Mesothelial cell of epicardium (in vitro differentiated cells): ENCODE measurements around the gene WDR26. TPM values are rescaled to one million over a fixed set of nuclear protein-coding genes. Genes with fewer than 3 reads are reported as not detected.

ENCODE experiments used
- DNase-seq, 2 experiments: peaks; one replicate each; pipeline ENCODE4 v3.0.0; 2021; ENCODE audit warnings: low spot score in 2 of 2; ENCODE audit not compliant: unreplicated experiment in 2 of 2
- H3K27ac Mint-ChIP-seq: 2 replicates; pipeline ENCODE4 v1.8.0; 2021; ENCODE audit warnings: mixed read lengths
- H3K27me3 Mint-ChIP-seq: 2 replicates; pipeline ENCODE4 v1.8.0; 2021; ENCODE audit warnings: low read depth, mixed read lengths
- H3K36me3 Mint-ChIP-seq: 2 replicates; pipeline ENCODE4 v1.8.0; 2021; ENCODE audit warnings: mixed read lengths
- H3K4me1 Mint-ChIP-seq: 2 replicates; pipeline ENCODE4 v1.8.0; 2021; ENCODE audit warnings: mixed read lengths
- H3K4me3 Mint-ChIP-seq: 2 replicates; pipeline ENCODE4 v1.8.0; 2021; ENCODE audit warnings: mild to moderate bottlenecking, moderate library complexity, mixed read lengths
- H3K9me3 Mint-ChIP-seq: 2 replicates; pipeline ENCODE4 v1.8.0; 2021; ENCODE audit warnings: mixed read lengths
- CTCF ChIP-seq: fragments of 200-600 bp; sonication (generic); IDR thresholded peaks from one replicate; pipeline ENCODE4 v1.5.0; 2021; ENCODE audit warnings: antibody characterized with exemption; ENCODE audit not compliant: unreplicated experiment
- total RNA-seq: library from RNA; stranded (reverse); gene quantifications from 3 replicates; pipeline ENCODE4 v1.2.1, GENCODE V29; 2021

The WDR26 gene
- total RNA-seq, 1 donor from 2014 or later, result 101 TPM

DNA sequence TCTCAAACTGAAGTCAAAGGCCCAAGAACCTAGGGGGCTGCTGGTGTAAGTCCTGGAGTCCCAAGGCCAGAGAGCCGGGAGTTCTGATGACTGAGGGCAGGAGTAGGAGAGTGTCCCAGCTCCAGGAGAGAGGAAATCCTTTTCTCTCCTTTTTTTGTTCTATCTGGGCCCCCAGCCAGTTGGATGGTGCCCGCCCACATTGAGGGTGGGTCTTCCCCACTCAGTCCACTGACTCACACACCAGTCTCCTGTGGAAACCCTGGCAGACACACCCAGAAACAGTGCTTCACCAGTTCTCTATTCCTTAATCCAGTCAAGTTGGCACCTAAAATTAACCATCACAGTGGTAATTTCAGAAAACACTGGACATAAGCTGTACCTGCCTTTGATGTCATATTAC, 12.7 kb upstream of the WDR26 start:
- Mint-ChIP-seq H3K36me3 (peaks cover 2% of the 10 kb centered on the region), H3K27me3 (no peaks in the 10 kb centered on the region), H3K4me3 (no peak overlapping the region), H3K4me1 (peaks cover 13% of the 10 kb centered on the region), H3K9me3 (no peaks in the 10 kb centered on the region), H3K27ac (no peak overlapping the region)
- no peak for TF ChIP-seq CTCF
- no peak for DNase-seq

DNA sequence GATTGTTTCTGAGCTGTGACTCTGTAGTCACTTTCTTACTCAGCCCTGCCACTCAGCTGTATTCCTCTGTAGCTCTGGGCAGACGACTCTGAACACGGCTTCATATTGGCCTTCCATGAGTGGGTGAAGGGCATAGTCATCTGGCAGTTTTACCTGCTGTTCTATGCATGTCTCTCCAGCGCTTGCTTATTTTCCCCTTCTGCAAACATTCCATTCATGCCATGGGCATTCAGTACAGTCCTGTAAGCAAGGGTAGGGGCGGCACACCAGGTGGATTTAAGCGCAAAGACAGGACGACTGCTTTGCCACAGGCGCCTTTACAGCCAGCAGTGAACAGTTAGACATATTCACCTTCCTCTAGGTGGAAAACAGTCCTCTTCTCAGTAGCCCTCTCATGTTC, 4.4 kb upstream of the WDR26 start:
- H3K4me3 Mint-ChIP-seq, result no peak overlapping the region
- TF ChIP-seq CTCF, result no peak
- H3K36me3 Mint-ChIP-seq, result peaks cover 4% of the 10 kb centered on the region
- DNase-seq, result no peak
- no peaks in the 10 kb centered on the region for H3K9me3 Mint-ChIP-seq
- H3K27ac Mint-ChIP-seq, result peak overlapping the region; percentile 52
- no peaks in the 10 kb centered on the region for H3K27me3 Mint-ChIP-seq
- H3K4me1 Mint-ChIP-seq, result peaks cover 27% of the 10 kb centered on the region

DNA sequence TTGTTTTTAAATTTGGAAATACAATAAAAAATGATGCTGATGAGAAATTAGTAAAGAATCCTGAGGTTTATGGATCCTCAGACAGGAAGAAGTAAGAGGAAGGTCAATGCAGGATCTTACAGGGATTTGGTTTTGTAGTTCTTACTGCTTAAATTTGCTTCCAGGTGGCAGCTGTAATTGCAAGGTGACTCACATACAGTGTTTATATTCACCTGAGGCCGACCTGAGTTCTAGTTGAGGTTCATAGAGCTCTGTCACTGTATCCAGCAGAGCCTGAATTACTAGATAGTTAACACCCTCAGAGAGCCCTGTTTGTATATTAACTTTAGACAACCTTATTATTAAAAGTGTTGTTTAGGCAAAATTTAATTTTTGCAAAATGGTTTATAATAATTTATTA, 1.4 kb upstream of the WDR26 start:
- Mint-ChIP-seq H3K27ac (peak overlapping the region; percentile 98), H3K4me3 (peak overlapping the region; percentile 91), H3K36me3 (peaks cover 3% of the 10 kb centered on the region), H3K4me1 (peaks cover 47% of the 10 kb centered on the region), H3K27me3 (no peaks in the 10 kb centered on the region), H3K9me3 (no peaks in the 10 kb centered on the region)
- DNase-seq, result no peak
- TF ChIP-seq CTCF, result no peak

DNA sequence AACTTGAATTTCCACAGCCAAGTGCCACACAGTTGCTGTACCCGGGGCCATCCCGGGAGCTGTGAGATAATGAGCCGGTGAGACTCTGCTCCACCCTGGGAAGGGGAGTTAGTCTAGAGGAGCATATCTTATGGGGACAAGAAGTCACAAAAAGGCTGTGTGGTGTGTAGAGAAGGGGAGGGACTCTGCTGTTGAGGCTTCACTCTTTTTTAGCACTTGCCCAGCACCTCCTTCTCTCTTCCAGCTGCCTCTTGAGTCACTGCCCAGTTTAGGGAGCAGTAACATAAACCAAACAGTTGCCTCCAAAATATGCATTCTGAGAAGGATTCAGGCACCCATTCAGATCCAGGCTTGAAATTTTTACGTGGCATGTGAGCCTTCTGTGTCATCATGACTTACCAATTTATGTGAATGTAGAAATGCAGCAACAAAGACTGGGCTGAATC, 744 bp upstream of the WDR26 start:
- H3K4me3 Mint-ChIP-seq, result peak overlapping the region; percentile 91
- TF ChIP-seq CTCF, result no peak
- H3K9me3 Mint-ChIP-seq, result no peaks in the 10 kb centered on the region
- peaks cover 52% of the 10 kb centered on the region for H3K4me1 Mint-ChIP-seq
- DNase-seq, result no peak
- H3K36me3 Mint-ChIP-seq, result peaks cover 4% of the 10 kb centered on the region
- peak overlapping the region; percentile 98 for H3K27ac Mint-ChIP-seq
- H3K27me3 Mint-ChIP-seq, result no peaks in the 10 kb centered on the region

- Mint-ChIP-seq H3K27ac (peak overlapping the region; percentile 86), H3K4me3 (peak overlapping the region; percentile 81), H3K9me3 (no peaks in the 10 kb centered on the region), H3K4me1 (peaks cover 50% of the 10 kb centered on the region), H3K27me3 (no peaks in the 10 kb centered on the region), H3K36me3 (peaks cover 6% of the 10 kb centered on the region)
- peak; percentile 21 to 51 for DNase-seq
- TF ChIP-seq CTCF, result no peak
Measured at GRCh38 chr1:224433701-224434672, 610 bp downstream of the WDR26 start.
